T-helper 2 cell treated with Interferon-gamma antibody and Interleukin-4, amounts not matched to agents 100 ng/mL and 5 ng/mL, for 36 hours (primary cell): ENCODE data around the gene HAUS2. TPM values are rescaled to one million over a fixed set of nuclear protein-coding genes. Genes with fewer than 3 reads are reported as not detected.

Experiments used
- intact Hi-C: fragments of 100-400 bp; cut with micrococcal nuclease; formaldehyde crosslinking; loops from one replicate; pipeline ENCODE4 v1.15.1; 2023
- total RNA-seq: library from RNA; stranded (reverse); gene quantifications from 2 replicates; pipeline ENCODE4 v1.2.3, GENCODE V29; 2022

The HAUS2 gene
- total RNA-seq, 1 donor from 2014 or later: 45.1 TPM

GRCh38 chr15:42605796-42606195 is 57.2 kb downstream of the HAUS2 start:
- intact Hi-C loops: loop anchor here (5.0 kb wide), 1 partner anchor 33 kb away; no protein-coding TSS in a partner anchor

- intact Hi-C loops: loop anchor here (1.0 to 5.0 kb wide), 3 partner anchors 27 to 59 kb away; partner anchors contain the start of genes HAUS2 and LRRC57
Measured at GRCh38 chr15:42608110-42608531, 59.5 kb downstream of the HAUS2 start.

- intact Hi-C loops: loop anchor here (1.0 to 5.0 kb wide), 3 partner anchors 28 to 60 kb away; partner anchors contain the start of genes HAUS2 and LRRC57
Measured at GRCh38 chr15:42608752-42609488, 60.3 kb downstream of the HAUS2 start.

- intact Hi-C loops: no loop called here
Measured at GRCh38 chr15:42611532-42611931, 62.9 kb downstream of the HAUS2 start.

- intact Hi-C loops: no loop called here
Measured at GRCh38 chr15:42612367-42612912, 63.8 kb downstream of the HAUS2 start.

- intact Hi-C loops: no loop called here
Measured at GRCh38 chr15:42616107-42616506, 67.5 kb downstream of the HAUS2 start.

Other genes with a start within 250 kb of the HAUS2 start
- gene CAPN3, start 189.3 kb upstream of the HAUS2 start, total RNA-seq: 3.1 and 4.7 TPM in 2 replicates
- 45.1 and 49.6 TPM in 2 replicates for gene ZNF106, start 57.7 kb upstream of the HAUS2 start, total RNA-seq
- gene SNAP23, start 53.2 kb upstream of the HAUS2 start, total RNA-seq: 58.6 and 62.3 TPM in 2 replicates
- gene LRRC57, start within 50 bp of the HAUS2 start, total RNA-seq: 22.4 and 24.3 TPM in 2 replicates
- gene STARD9, start 26.8 kb downstream of the HAUS2 start, total RNA-seq: 11.7 and 14.4 TPM in 2 replicates
- 21.7 and 27.6 TPM in 2 replicates for gene CDAN1, start 188.3 kb downstream of the HAUS2 start, total RNA-seq